Effector memory CD8-positive, alpha-beta T cell (primary cell): ENCODE measurements around the gene SLC9A6.

ENCODE experiments used
- ATAC-seq: fragments of 150-1000 bp; cut with Tn5 transposase; replicated peaks from 2 replicates; pipeline ENCODE4 v1.10.0; 2021; ENCODE audit warnings: mild to moderate bottlenecking, moderate library complexity
- DNase-seq, 3 experiments: peaks; one replicate each; pipeline ENCODE4 v3.0.0; 2021
- H3K27ac Mint-ChIP-seq, 2 donors: one replicate each; pipeline ENCODE4 v1.8.0; 2022; ENCODE audit warnings: mild to moderate bottlenecking in 2 of 2, mixed read lengths in 2 of 2, moderate library complexity in 2 of 2
- H3K27me3 Mint-ChIP-seq, 2 donors: one replicate each; pipeline ENCODE4 v1.8.0; 2022; ENCODE audit warnings: mixed read lengths in 2 of 2
- H3K36me3 Mint-ChIP-seq: one replicate; pipeline ENCODE4 v1.8.0; 2022; ENCODE audit warnings: mild to moderate bottlenecking, moderate library complexity, mixed read lengths; ENCODE audit not compliant: insufficient read depth
- H3K4me1 Mint-ChIP-seq, 2 donors: one replicate each; pipeline ENCODE4 v1.8.0; 2022; ENCODE audit warnings: low read depth in 2 of 2, mixed read lengths in 2 of 2
- H3K4me3 Mint-ChIP-seq, 2 donors: one replicate each; pipeline ENCODE4 v1.8.0; 2022; ENCODE audit warnings: mild to moderate bottlenecking in 2 of 2, mixed read lengths in 2 of 2, moderate library complexity in 2 of 2
- H3K9me3 Mint-ChIP-seq, 2 donors: one replicate each; pipeline ENCODE4 v1.8.0; 2022; ENCODE audit warnings: mixed read lengths in 2 of 2
- total RNA-seq, 9 experiments: gene quantifications; one replicate each; lab custom pipeline; 2026; lab: John Stamatoyannopoulos, UW

Gene SLC9A6
- 31.5 to 63.3 (median 38.4) reads per million in 9 experiments for total RNA-seq

DNA sequence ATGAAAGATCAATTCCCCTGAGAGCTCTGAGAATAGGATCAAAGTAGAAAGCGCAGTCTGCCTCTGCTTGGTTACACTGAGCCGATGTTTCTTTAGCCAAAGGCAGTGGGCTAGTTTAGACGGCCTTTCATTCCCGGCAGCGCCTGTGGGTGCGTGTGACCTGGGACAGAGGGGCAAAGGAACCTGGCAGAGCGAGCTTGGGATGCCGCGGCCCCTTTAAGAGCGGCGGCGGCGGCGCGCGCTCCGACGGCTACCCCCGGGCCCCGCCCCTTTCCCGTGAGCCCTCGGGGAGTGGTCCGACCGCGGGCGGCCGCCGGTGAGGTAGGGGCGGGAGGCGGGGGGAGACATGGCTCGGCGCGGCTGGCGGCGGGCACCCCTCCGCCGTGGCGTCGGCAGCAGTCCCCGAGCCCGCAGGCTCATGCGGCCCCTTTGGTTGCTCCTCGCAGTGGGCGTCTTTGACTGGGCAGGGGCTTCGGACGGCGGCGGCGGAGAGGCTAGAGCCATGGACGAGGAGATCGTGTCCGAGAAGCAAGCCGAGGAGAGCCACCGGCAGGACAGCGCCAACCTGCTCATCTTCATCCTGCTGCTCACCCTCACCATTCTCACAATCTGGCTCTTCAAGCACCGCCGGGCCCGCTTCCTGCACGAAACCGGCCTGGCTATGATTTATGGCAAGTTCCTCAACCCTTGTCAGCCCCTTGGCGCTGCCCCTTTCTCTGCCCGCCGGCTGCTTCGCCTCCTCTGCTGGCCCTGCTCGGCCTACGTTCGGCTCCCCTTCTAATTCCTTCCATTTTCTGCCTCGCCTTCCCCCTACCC is at the start of gene SLC9A6:
TSS of gene SLC9A6 (plus strand) at position 279 of the 816 bp plus-strand sequence. CDS start at position 503, 224 bp downstream.
- ATAC-seq = peak; percentile 91

DNA sequence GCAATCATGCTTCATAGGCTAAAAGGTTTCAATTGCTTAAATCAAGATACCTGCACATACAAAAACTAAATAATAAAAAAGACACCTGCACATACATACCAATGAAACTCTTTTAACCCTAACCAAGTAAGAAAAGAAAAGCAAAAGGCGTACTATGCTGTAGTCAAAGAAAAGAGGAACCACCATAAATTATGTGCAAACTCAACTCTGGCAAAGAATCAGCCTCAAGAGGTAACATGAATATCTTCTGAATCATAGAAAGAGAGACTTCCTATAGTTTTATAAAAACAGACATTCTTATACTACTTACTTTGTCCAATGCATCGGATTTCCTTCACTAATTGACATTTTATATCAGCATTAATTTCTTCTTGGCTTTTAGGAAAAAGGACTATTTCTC is 40.7 kb upstream of the SLC9A6 start:
- H3K4me1 Mint-ChIP-seq = no peaks in the 10 kb centered on the region
- no peaks in the 10 kb centered on the region for H3K9me3 Mint-ChIP-seq
- no peak overlapping the region for H3K27ac Mint-ChIP-seq
- no peaks in the 10 kb centered on the region for H3K36me3 Mint-ChIP-seq
- H3K4me3 Mint-ChIP-seq = no peak overlapping the region
- DNase-seq (no peak), ATAC-seq (no peak)
- H3K27me3 Mint-ChIP-seq = no peaks in the 10 kb centered on the region

More for the DNA sequence above, at the start of gene SLC9A6:
- H3K36me3 Mint-ChIP-seq = peaks cover 15% of the 10 kb centered on the region
- H3K4me1 Mint-ChIP-seq = peaks cover 33 to 61% of the 10 kb centered on the region in 2 donors
- H3K27ac Mint-ChIP-seq = peak within 1 kb of the TSS; percentile 94 to 96
- no peaks in the 10 kb centered on the region for H3K27me3 Mint-ChIP-seq
- peak; percentile 42 to 48 (median 47) for DNase-seq
- H3K4me3 Mint-ChIP-seq = peak within 1 kb of the TSS; percentile 92 to 94
- no peaks in the 10 kb centered on the region for H3K9me3 Mint-ChIP-seq

DNA sequence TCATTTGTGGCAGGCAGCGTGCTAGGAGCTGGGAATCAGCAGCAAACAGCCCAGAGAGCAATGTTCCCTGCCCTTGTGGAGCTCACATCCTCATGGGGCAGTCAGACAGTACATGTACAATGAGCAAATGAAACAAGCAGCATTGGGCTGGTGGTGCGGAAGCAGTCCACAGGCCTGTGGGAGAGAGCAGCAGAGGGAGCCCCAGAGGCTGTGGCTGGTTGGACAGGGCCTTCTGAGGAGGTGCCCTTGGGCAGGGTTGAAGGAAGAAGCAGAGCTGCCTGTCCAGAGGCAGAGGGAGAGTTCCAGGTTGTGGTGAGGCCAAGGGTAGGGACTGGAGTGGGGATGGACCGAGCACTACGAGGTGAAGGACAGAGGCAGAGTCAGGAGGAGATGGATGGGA is 33.9 kb upstream of the SLC9A6 start:
- no peaks in the 10 kb centered on the region for H3K9me3 Mint-ChIP-seq
- H3K36me3 Mint-ChIP-seq = no peaks in the 10 kb centered on the region

DNA sequence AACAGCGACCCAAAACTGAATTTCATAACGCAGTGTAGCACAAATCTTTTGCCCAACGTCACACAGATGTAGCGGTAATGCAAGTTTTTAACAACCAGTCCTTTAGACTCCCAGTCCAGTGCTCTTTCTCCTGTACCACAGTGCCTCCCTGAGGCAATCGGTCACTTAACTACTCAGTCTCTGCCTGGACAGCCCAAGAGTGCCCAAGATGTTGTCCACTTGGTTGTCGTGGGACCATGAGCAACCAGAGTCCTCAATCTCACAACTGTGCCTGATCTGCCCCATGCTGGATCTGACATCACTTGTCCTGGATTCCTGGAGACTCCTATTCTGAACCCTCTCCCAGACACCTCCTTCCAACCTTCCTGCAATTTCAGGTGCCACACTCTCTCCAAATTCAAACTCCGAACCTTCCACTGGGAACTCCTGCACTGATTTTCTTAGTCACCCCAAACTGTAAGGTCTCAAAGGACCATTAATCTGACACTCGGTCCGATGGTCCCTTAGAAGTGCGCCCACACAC is 12.1 kb upstream of the SLC9A6 start:
- H3K27me3 Mint-ChIP-seq = no peaks in the 10 kb centered on the region
- H3K27ac Mint-ChIP-seq = peak overlapping the region; percentile 96 to 99
- peaks cover 12% of the 10 kb centered on the region for H3K36me3 Mint-ChIP-seq
- peak overlapping the region; percentile 99 to 100 for H3K4me3 Mint-ChIP-seq
- DNase-seq (no peak), ATAC-seq (no peak)
- no peaks in the 10 kb centered on the region for H3K9me3 Mint-ChIP-seq
- H3K4me1 Mint-ChIP-seq = peaks cover 21 to 26% of the 10 kb centered on the region in 2 donors

More for the DNA sequence above, 33.9 kb upstream of the SLC9A6 start:
- no peak for ATAC-seq
- H3K27me3 Mint-ChIP-seq = no peaks in the 10 kb centered on the region
- H3K27ac Mint-ChIP-seq = no peak overlapping the region
- no peak overlapping the region for H3K4me3 Mint-ChIP-seq
- no peak for DNase-seq
- no peaks in the 10 kb centered on the region for H3K4me1 Mint-ChIP-seq

DNA sequence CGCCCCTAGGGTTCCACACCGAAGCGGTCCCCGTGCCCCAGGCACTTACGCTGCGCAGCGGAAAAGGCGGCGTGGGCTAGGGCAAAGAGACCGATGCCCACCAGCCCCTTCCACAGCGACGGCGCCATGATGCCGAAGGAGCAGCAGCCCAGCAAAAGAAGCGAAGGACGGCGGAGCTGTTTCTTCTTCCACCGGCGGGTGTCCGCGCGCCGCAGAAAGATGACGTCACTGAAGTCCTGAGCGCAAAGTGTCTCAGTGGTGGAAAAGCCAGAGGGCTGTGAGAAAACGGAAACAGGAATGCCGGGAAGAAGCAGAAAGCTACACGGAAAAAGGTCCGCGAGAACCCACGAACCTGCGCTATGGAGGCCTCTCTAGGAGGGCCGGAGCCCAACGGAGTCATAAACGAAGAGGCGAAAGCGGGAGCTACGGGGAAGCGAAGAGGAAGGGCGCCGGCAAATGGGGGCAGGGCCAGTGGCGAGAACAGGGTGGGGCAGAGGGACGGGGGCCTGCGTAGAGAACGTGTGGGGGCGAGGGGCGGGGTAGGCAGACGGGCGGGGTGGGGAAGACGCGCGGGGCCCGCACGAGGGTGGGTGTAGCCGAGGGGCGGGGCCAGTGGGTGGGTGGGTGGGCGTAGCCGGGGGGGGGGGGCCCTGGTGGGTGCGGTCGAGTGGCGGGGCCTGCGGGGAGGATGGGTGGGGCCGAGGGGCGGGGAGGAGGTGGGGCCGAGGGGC is 11.5 kb upstream of the SLC9A6 start, which contains the start of gene MMGT1:
TSS of gene MMGT1 (minus strand) at position 441 of the 731 bp plus-strand sequence. CDS start at position 128, 313 bp downstream.
- H3K4me1 Mint-ChIP-seq = peaks cover 21 to 26% of the 10 kb centered on the region in 2 donors

DNA sequence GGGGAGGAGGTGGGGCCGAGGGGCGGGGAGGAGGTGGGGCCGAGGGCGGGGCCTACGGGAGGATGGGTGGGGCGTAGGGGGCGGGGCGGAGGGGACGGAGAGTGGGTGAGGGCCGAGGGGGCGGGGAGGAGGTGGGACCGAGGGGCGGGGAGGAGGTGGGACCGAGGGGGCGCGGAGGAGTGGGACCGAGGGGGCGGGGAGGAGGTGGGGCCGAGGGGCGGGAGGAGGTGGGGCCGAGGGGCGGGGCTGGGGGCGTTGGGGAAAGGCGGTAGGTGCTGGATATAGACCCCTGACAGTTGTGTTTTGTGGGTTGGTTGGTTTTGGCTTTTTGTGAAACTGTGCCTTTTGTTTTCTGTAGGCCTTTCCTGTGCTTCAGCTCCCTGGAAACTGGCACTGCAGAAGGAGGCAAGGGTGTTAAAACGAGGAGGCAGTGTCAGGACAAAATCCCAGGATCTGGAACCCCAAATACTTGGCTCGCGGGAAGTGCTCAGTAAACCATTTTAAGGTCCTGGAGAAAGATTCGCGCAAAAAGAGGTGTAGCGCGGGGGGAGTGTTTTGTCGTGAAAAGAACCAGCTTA is 10.9 kb upstream of the SLC9A6 start:
- peak; percentile 21 to 32 (median 21) for DNase-seq
- H3K27ac Mint-ChIP-seq = peak overlapping the region in 1 of 2 donors; percentile 74
- H3K9me3 Mint-ChIP-seq = no peaks in the 10 kb centered on the region
- peaks cover 21 to 26% of the 10 kb centered on the region in 2 donors for H3K4me1 Mint-ChIP-seq
- peak overlapping the region; percentile 79 to 81 for H3K4me3 Mint-ChIP-seq
- peak; percentile 23 for ATAC-seq
- H3K36me3 Mint-ChIP-seq = peaks cover 12% of the 10 kb centered on the region
- H3K27me3 Mint-ChIP-seq = no peaks in the 10 kb centered on the region

More for the DNA sequence above, 11.5 kb upstream of the SLC9A6 start, which contains the start of gene MMGT1:
- Mint-ChIP-seq H3K36me3 (peaks cover 12% of the 10 kb centered on the region), H3K27ac (peak within 1 kb of the TSS; percentile 96 to 99), H3K9me3 (no peaks in the 10 kb centered on the region), H3K4me3 (peak within 1 kb of the TSS; percentile 99 to 100), H3K27me3 (no peaks in the 10 kb centered on the region)
- peak; percentile 85 for ATAC-seq
- DNase-seq = peak; percentile 63 to 75 (median 68)

DNA sequence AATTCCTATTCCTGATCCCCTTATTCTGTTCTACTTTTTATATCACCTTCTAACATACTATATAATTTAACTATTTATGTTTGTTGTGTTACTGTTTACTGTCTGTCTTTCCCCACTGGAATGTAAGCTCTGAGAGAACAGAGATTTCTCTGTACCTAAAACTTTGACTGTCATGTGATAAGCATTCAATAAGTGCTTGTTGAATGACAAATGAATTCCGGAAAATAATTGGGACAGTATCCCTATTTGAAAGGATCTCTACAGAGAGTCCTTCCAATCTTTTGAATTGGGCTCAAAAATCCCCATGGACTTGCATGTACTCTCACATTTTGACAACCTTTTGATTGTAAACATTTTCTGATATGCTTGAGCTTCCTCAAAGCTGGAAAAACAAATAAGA is 9.8 kb upstream of the SLC9A6 start:
- no peaks in the 10 kb centered on the region for H3K27me3 Mint-ChIP-seq
- H3K4me3 Mint-ChIP-seq = no peak overlapping the region
- peaks cover 12% of the 10 kb centered on the region for H3K36me3 Mint-ChIP-seq
- ATAC-seq = no peak
- DNase-seq = no peak
- no peaks in the 10 kb centered on the region for H3K9me3 Mint-ChIP-seq
- peaks cover 21 to 26% of the 10 kb centered on the region in 2 donors for H3K4me1 Mint-ChIP-seq
- no peak overlapping the region for H3K27ac Mint-ChIP-seq

DNA sequence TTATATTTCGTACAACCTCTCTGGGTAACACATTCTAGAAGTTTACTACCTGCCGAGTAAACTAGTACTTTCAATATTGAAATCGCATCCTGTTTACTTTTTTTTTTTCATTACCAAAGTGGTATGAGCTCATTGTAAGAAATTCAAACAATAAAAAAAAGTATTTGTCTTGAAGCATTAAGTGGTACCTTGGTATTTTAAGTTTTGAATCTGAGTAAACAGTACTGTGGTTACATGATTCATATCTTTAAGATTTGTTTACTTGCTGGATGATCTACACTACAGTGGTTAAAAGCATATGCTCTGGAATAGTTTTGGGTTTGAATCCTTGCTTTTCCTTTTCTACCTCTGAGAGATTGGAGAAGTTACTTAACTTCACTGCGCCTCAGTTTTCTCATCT is 7.6 kb upstream of the SLC9A6 start:
- no peaks in the 10 kb centered on the region for H3K27me3 Mint-ChIP-seq
- H3K27ac Mint-ChIP-seq = no peak overlapping the region
- H3K4me3 Mint-ChIP-seq = peak overlapping the region; percentile 54 to 73
- peaks cover 12% of the 10 kb centered on the region for H3K36me3 Mint-ChIP-seq
- H3K4me1 Mint-ChIP-seq = peaks cover 23 to 24% of the 10 kb centered on the region in 2 donors
- ATAC-seq = peak; percentile 33
- DNase-seq = no peak
- H3K9me3 Mint-ChIP-seq = no peaks in the 10 kb centered on the region

DNA sequence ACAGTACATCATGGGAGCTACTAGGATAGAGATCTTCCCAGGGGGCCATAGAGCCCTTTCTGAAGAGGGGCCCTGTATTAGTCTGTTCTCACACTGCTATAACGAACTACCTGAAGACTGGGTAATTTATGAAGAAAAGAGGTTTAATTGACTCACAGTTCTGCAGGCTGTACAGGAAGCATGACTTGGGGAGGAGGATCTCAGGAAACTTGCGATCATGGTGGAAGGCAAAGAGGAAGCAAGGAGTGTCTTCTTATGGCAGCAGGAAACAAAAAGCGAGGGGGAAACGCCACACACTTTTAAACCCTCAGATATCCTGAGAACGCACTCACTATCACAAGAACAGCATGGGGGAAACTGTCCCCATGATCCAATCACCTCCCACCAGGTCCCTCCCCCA is 4.2 kb upstream of the SLC9A6 start:
- Mint-ChIP-seq H3K9me3 (no peaks in the 10 kb centered on the region), H3K27me3 (no peaks in the 10 kb centered on the region), H3K4me3 (no peak overlapping the region), H3K27ac (peak overlapping the region; percentile 13 to 27), H3K36me3 (peaks cover 14% of the 10 kb centered on the region), H3K4me1 (peaks cover 32 to 38% of the 10 kb centered on the region in 2 donors)
- ATAC-seq = no peak
- DNase-seq = no peak

DNA sequence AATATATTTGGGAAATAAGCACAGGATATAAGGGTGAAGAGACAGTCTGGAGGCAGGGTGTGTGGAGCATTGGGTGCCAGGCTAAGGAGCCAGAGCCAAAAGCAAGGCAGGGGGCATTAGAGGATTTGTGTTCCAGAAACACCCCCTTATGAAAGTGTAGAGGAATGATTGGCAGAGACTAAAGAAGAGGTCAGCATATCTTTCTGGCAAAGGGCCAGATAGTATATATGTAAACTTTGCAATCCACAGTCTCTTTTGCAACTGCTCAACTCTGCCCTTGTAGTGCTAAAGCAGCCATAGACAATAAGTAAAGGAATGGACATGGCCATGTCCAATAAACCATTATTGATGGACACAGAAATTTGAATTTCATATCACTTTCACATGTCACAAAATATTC is 3.6 kb upstream of the SLC9A6 start:
- no peak for ATAC-seq
- peaks cover 32 to 43% of the 10 kb centered on the region in 2 donors for H3K4me1 Mint-ChIP-seq
- no peaks in the 10 kb centered on the region for H3K9me3 Mint-ChIP-seq
- DNase-seq = no peak
- H3K27me3 Mint-ChIP-seq = no peaks in the 10 kb centered on the region
- H3K27ac Mint-ChIP-seq = peak overlapping the region in 1 of 2 donors; percentile 96
- H3K36me3 Mint-ChIP-seq = peaks cover 15% of the 10 kb centered on the region
- H3K4me3 Mint-ChIP-seq = no peak overlapping the region

DNA sequence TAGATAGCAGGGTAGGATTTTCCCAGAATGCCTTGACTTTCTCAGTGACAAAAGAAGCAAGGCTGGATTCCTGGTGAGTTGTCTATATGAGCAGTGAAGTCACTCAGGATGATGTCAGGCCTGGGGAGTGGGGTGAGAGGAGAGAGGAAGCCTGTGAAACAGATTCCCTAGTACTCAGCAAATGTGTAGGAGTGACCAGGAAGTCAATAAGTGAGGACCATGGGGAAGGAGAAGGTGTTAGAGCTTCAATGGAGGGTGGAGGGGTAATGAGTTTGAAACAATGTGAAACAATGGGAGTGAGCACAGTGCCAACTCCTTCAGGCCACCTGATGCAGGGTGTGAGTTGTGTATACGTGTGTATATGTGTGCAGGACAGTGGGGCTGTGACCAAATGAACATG is 2.4 kb upstream of the SLC9A6 start:
- H3K27ac Mint-ChIP-seq = peak overlapping the region; percentile 53 to 96
- peaks cover 28 to 48% of the 10 kb centered on the region in 2 donors for H3K4me1 Mint-ChIP-seq
- no peaks in the 10 kb centered on the region for H3K9me3 Mint-ChIP-seq

DNA sequence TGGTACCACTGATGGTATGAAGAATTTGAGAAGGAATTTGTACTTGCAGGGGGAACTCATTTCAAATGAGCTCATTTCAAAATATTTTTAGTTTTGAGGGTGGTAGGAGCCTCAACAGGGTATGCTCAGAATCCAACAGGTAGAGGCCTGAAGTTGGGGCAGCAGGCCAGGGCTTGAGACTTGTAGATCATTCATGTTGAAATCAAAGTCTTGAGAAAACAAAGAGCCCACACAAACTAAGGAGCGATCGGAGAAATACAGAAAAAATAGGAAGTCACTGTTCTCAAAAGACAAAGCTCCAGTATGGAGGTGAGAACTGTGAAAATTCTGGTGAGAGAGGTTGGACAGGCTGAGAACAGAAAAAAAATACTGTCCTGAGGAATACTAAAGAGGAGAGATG is 979 bp upstream of the SLC9A6 start:
- Mint-ChIP-seq H3K27me3 (no peaks in the 10 kb centered on the region), H3K27ac (peak overlapping the region; percentile 94 to 96), H3K4me1 (peaks cover 28 to 54% of the 10 kb centered on the region in 2 donors), H3K9me3 (no peaks in the 10 kb centered on the region), H3K36me3 (peaks cover 15% of the 10 kb centered on the region), H3K4me3 (peak overlapping the region; percentile 92 to 94)
- no peak for ATAC-seq
- no peak for DNase-seq

More for the DNA sequence above, 2.4 kb upstream of the SLC9A6 start:
- H3K27me3 Mint-ChIP-seq = no peaks in the 10 kb centered on the region
- H3K4me3 Mint-ChIP-seq = peak overlapping the region; percentile 92 to 94
- peaks cover 15% of the 10 kb centered on the region for H3K36me3 Mint-ChIP-seq
- DNase-seq = no peak
- no peak for ATAC-seq

DNA sequence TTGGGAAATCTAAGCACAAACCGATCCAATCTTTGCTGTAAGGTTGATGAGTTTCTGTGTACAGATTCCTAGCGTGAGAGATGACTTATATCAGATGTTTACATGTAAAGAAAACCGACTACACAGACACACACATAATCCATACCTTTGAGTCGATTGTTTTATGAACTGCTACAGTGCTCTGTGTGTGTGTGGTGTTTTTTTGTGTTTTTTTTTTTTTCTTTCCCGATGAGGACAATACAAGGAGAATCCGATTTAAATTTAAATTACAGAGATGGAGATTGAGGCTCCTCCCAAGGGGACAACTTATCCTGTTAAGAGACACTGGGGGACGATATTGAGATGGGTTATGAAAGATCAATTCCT is 461 bp upstream of the SLC9A6 start:
- Mint-ChIP-seq H3K27ac (peak overlapping the region; percentile 94 to 96), H3K27me3 (no peaks in the 10 kb centered on the region), H3K36me3 (peaks cover 15% of the 10 kb centered on the region), H3K4me1 (peaks cover 32 to 58% of the 10 kb centered on the region in 2 donors), H3K4me3 (peak overlapping the region; percentile 92 to 94), H3K9me3 (no peaks in the 10 kb centered on the region)
- ATAC-seq (peak; percentile 4), DNase-seq (no peak)
